SK-N-MC (cell line): Measurements from ENCODE around the gene PCED1B.

Experiments
- DNase-seq: peaks from one replicate; pipeline ENCODE4 v3.0.0-alpha.2; 2011; ENCODE audit warnings: low read depth, low spot score
- H3K27ac ChIP-seq: fragments of 200-600 bp; sonication (generic); 2 replicates; pipeline ENCODE4 v1.5.1; 2016; ENCODE audit warnings: mixed run types
- H3K36me3 ChIP-seq: fragments of 200-600 bp; sonication (generic); 2 replicates; pipeline ENCODE4 v1.6.1; 2017; ENCODE audit warnings: antibody characterized with exemption, low read length, mixed read lengths; ENCODE audit not compliant: insufficient read depth
- H3K4me3 ChIP-seq: fragments of 200-600 bp; sonication (generic); 2 replicates; pipeline ENCODE4 v1.5.1; 2016
- H3K9ac ChIP-seq: fragments of 200-600 bp; sonication (generic); 2 replicates; pipeline ENCODE4 v1.8.0; 2017; ENCODE audit warnings: mixed run types, mixed read lengths; ENCODE audit not compliant: insufficient read length
- H3K9me3 ChIP-seq: fragments of 200-600 bp; sonication (generic); 2 replicates; pipeline ENCODE4 v1.6.1; 2017; ENCODE audit warnings: low read depth, mild to moderate bottlenecking, antibody characterized with exemption, low read length, moderate library complexity, mixed read lengths
- EZH2 ChIP-seq: fragments of 200-600 bp; sonication (generic); IDR thresholded peaks from one replicate; pipeline ENCODE4 v1.6.1; 2017; ENCODE audit warnings: antibody characterized with exemption
- FOXP2 ChIP-seq: optimal IDR thresholded peaks from 2 replicates; pipeline ENCODE3; 2011; ENCODE audit warnings: mild to moderate bottlenecking, moderate library complexity; ENCODE audit not compliant: insufficient read depth; ENCODE audit errors: extremely low read length, control extremely low read depth
- POLR2AphosphoS5 ChIP-seq: IDR thresholded peaks from 2 replicates; pipeline ENCODE4 v1.6.1; 2012; ENCODE audit warnings: mild to moderate bottlenecking, low read depth, low read length, borderline replicate concordance

PCED1B gene

GRCh38 chr12:47244835-47245234 is 165.4 kb downstream of the PCED1B start:
- DNase-seq: no peak
- Histone ChIP-seq H3K36me3 (no peaks in the 10 kb centered on the region), H3K27ac (no peak overlapping the region), H3K9me3 (no peaks in the 10 kb centered on the region), H3K9ac (no peak overlapping the region), H3K4me3 (no peak overlapping the region)
- TF ChIP-seq EZH2 (no peak), FOXP2 (no peak), POLR2AphosphoS5 (no peak)

- no peak overlapping the region for H3K27ac ChIP-seq
- no peaks in the 10 kb centered on the region for H3K9me3 ChIP-seq
- no peak overlapping the region for H3K4me3 ChIP-seq
- no peak for DNase-seq
- H3K36me3 ChIP-seq: no peaks in the 10 kb centered on the region
- H3K9ac ChIP-seq: no peak overlapping the region
- no peak for TF ChIP-seq EZH2
- no peak for TF ChIP-seq FOXP2
- no peak for TF ChIP-seq POLR2AphosphoS5
These were observed 166.2 kb downstream of the PCED1B start for GRCh38 chr12:47245623-47246022.

GRCh38 chr12:47247418-47247817 is 168.0 kb downstream of the PCED1B start:
- no peak for TF ChIP-seq FOXP2
- no peak for TF ChIP-seq POLR2AphosphoS5
- no peak for TF ChIP-seq EZH2
- Histone ChIP-seq H3K4me3 (no peak overlapping the region), H3K9ac (no peak overlapping the region), H3K36me3 (no peaks in the 10 kb centered on the region), H3K27ac (no peak overlapping the region), H3K9me3 (no peaks in the 10 kb centered on the region)
- no peak for DNase-seq

GRCh38 chr12:47249082-47249481 is 169.7 kb downstream of the PCED1B start:
- Histone ChIP-seq H3K4me3 (no peak overlapping the region), H3K9ac (no peak overlapping the region), H3K27ac (no peak overlapping the region), H3K36me3 (no peaks in the 10 kb centered on the region), H3K9me3 (no peaks in the 10 kb centered on the region)
- TF ChIP-seq EZH2 (no peak), POLR2AphosphoS5 (no peak), FOXP2 (no peak)
- no peak for DNase-seq

GRCh38 chr12:47249719-47250357 is 170.4 kb downstream of the PCED1B start:
- no peak for TF ChIP-seq EZH2
- no peak for TF ChIP-seq FOXP2
- TF ChIP-seq POLR2AphosphoS5: no peak
- H3K36me3 ChIP-seq: no peaks in the 10 kb centered on the region
- no peak overlapping the region for H3K9ac ChIP-seq
- no peaks in the 10 kb centered on the region for H3K9me3 ChIP-seq
- no peak overlapping the region for H3K4me3 ChIP-seq
- no peak overlapping the region for H3K27ac ChIP-seq
- no peak for DNase-seq

- no peaks in the 10 kb centered on the region for H3K36me3 ChIP-seq
- DNase-seq: no peak
- no peak overlapping the region for H3K4me3 ChIP-seq
- TF ChIP-seq EZH2 (no peak), FOXP2 (no peak), POLR2AphosphoS5 (no peak)
- no peaks in the 10 kb centered on the region for H3K9me3 ChIP-seq
- no peak overlapping the region for H3K9ac ChIP-seq
- no peak overlapping the region for H3K27ac ChIP-seq
These were observed 172.5 kb downstream of the PCED1B start for GRCh38 chr12:47251919-47252318.

- H3K4me3 ChIP-seq: no peak overlapping the region
- no peaks in the 10 kb centered on the region for H3K36me3 ChIP-seq
- H3K9ac ChIP-seq: no peak overlapping the region
- no peaks in the 10 kb centered on the region for H3K9me3 ChIP-seq
- H3K27ac ChIP-seq: no peak overlapping the region
- DNase-seq: no peak
- no peak for TF ChIP-seq FOXP2
- TF ChIP-seq EZH2: no peak
- TF ChIP-seq POLR2AphosphoS5: no peak
These were observed 185.5 kb downstream of the PCED1B start for GRCh38 chr12:47264951-47265350.

- H3K9me3 ChIP-seq: no peaks in the 10 kb centered on the region
- no peak overlapping the region for H3K27ac ChIP-seq
- no peaks in the 10 kb centered on the region for H3K36me3 ChIP-seq
- H3K9ac ChIP-seq: no peak overlapping the region
- no peak overlapping the region for H3K4me3 ChIP-seq
- TF ChIP-seq EZH2 (no peak), FOXP2 (no peak), POLR2AphosphoS5 (no peak)
- no peak for DNase-seq
These were observed 186.0 kb downstream of the PCED1B start for GRCh38 chr12:47265391-47265790.

GRCh38 chr12:47267571-47267970 is 188.2 kb downstream of the PCED1B start:
- TF ChIP-seq POLR2AphosphoS5: no peak
- no peak for TF ChIP-seq FOXP2
- no peak for TF ChIP-seq EZH2
- DNase-seq: no peak
- H3K9ac ChIP-seq: no peak overlapping the region
- H3K36me3 ChIP-seq: no peaks in the 10 kb centered on the region
- H3K27ac ChIP-seq: no peak overlapping the region
- no peaks in the 10 kb centered on the region for H3K9me3 ChIP-seq
- no peak overlapping the region for H3K4me3 ChIP-seq
